Measurements from ENCODE around the gene ZP1. TPM values are rescaled to one million over a fixed set of nuclear protein-coding genes. Genes with fewer than 3 reads are reported as not detected.
A peak's percentile ranks its signal among the peaks of the same experiment; 100 is the strongest.
"Not testable (repeated sequence)": the region's sequence is repeated elsewhere in the genome, so short reads cannot be mapped to it uniquely, and the experiment has no call there.

The ZP1 gene
- total RNA-seq, 4 donors from 2014 or later, result 0.94 to 5.5 TPM; not detected in 2

- H3K4me1 ChIP-seq, result peaks cover 24% of the 10 kb centered on the region
- peaks cover 77% of the 10 kb centered on the region for H3K36me3 ChIP-seq
- WGBS, result 65% methylated on average over 9 of the region's 13 CpGs
- no peak overlapping the region for H3K4me3 ChIP-seq
- no peaks in the 10 kb centered on the region for H3K9me3 ChIP-seq
- TF ChIP-seq EP300 (IDR thresholded peaks at IDR 0.05) (no peak), POLR2AphosphoS5 (IDR thresholded peaks at IDR 0.05) (no peak), POLR2A (IDR thresholded peaks at IDR 0.05) (no peak)
- H3K27ac ChIP-seq, result no peak overlapping the region
- no peak for DNase-seq (ENCODE audit: low spot score in 2 of 2)
- no peaks in the 10 kb centered on the region for H3K27me3 ChIP-seq
Observed at GRCh38 chr11:60900673-60901404, 33.5 kb downstream of the ZP1 start.

- DNase-seq (ENCODE audit: low spot score in 2 of 2), result no peak
- no peaks in the 10 kb centered on the region for H3K9me3 ChIP-seq
- WGBS, result 90% methylated on average over 11 of the region's 11 CpGs
- peaks cover 32% of the 10 kb centered on the region for H3K4me1 ChIP-seq
- H3K27me3 ChIP-seq, result no peaks in the 10 kb centered on the region
- H3K4me3 ChIP-seq, result no peak overlapping the region
- H3K27ac ChIP-seq, result no peak overlapping the region
- peaks cover 59% of the 10 kb centered on the region for H3K36me3 ChIP-seq
- TF ChIP-seq POLR2A (IDR thresholded peaks at IDR 0.05), result no peak
- no peak for TF ChIP-seq CTCF (IDR thresholded peaks at IDR 0.05)
- no peak for TF ChIP-seq EP300 (IDR thresholded peaks at IDR 0.05)
- no peak for TF ChIP-seq POLR2AphosphoS5 (IDR thresholded peaks at IDR 0.05)
Observed at GRCh38 chr11:60902625-60903024, 35.3 kb downstream of the ZP1 start.

- no peaks in the 10 kb centered on the region for H3K27me3 ChIP-seq
- H3K27ac ChIP-seq, result peak overlapping the region; percentile 93
- H3K4me3 ChIP-seq, result peak overlapping the region; percentile 81
- TF ChIP-seq POLR2A (IDR thresholded peaks at IDR 0.05) (no peak), POLR2AphosphoS5 (IDR thresholded peaks at IDR 0.05) (no peak), EP300 (IDR thresholded peaks at IDR 0.05) (no peak)
- H3K36me3 ChIP-seq, result peaks cover 37% of the 10 kb centered on the region
- H3K9me3 ChIP-seq, result no peaks in the 10 kb centered on the region
- 31% methylated on average over 6 of the region's 6 CpGs for whole genome bisulfite sequencing
- DNase-seq (ENCODE audit: low spot score in 2 of 2), result no peak
- peaks cover 32% of the 10 kb centered on the region for H3K4me1 ChIP-seq
Observed at GRCh38 chr11:60905047-60905446, 37.7 kb downstream of the ZP1 start.

- DNase-seq (ENCODE audit: low spot score in 2 of 2), result no peak
- Histone ChIP-seq H3K36me3 (peaks cover 31% of the 10 kb centered on the region), H3K27me3 (no peaks in the 10 kb centered on the region), H3K4me1 (peaks cover 32% of the 10 kb centered on the region), H3K27ac (peak overlapping the region; percentile 93), H3K4me3 (peak overlapping the region; percentile 81), H3K9me3 (no peaks in the 10 kb centered on the region)
- WGBS, result 4% methylated on average over 13 of the region's 16 CpGs
- no peak for TF ChIP-seq EP300 (IDR thresholded peaks at IDR 0.05)
- no peak for TF ChIP-seq CTCF (IDR thresholded peaks at IDR 0.05)
- no peak for TF ChIP-seq POLR2A (IDR thresholded peaks at IDR 0.05)
- TF ChIP-seq POLR2AphosphoS5 (IDR thresholded peaks at IDR 0.05), result no peak
Observed at GRCh38 chr11:60905551-60906113, 38.3 kb downstream of the ZP1 start.

GRCh38 chr11:60906132-60906972 lies 39.0 kb downstream of the ZP1 start, which contains the start of gene PRPF19:
Gene PRPF19 (minus strand): TSS chr11:60906585. CDS start chr11:60906382, 203 bp downstream.
- Histone ChIP-seq H3K36me3 (peaks cover 24% of the 10 kb centered on the region), H3K9me3 (no peaks in the 10 kb centered on the region), H3K4me3 (peak within 1 kb of the TSS; percentile 81), H3K27me3 (no peaks in the 10 kb centered on the region), H3K4me1 (peaks cover 32% of the 10 kb centered on the region), H3K27ac (peak within 1 kb of the TSS; percentile 93)
- TF ChIP-seq POLR2AphosphoS5 (IDR thresholded peaks at IDR 0.05), result peak in 2 of 3 donors; percentile 45 to 83
- TF ChIP-seq POLR2A (IDR thresholded peaks at IDR 0.05), result no peak
- peak; percentile 98 to 99 for DNase-seq (ENCODE audit: low spot score in 2 of 2)
- WGBS, result under 1% methylated on average over 25 of the region's 75 CpGs

GRCh38 chr11:60908803-60909202 lies 41.5 kb downstream of the ZP1 start:
- peaks cover 36% of the 10 kb centered on the region for H3K4me1 ChIP-seq
- no peak for DNase-seq (ENCODE audit: low spot score in 2 of 2)
- no peak overlapping the region for H3K4me3 ChIP-seq
- no peak overlapping the region for H3K27ac ChIP-seq
- no peaks in the 10 kb centered on the region for H3K27me3 ChIP-seq
- TF ChIP-seq EP300 (IDR thresholded peaks at IDR 0.05), result no peak
- TF ChIP-seq CTCF (IDR thresholded peaks at IDR 0.05), result no peak
- TF ChIP-seq POLR2AphosphoS5 (IDR thresholded peaks at IDR 0.05), result no peak
- TF ChIP-seq POLR2A (IDR thresholded peaks at IDR 0.05), result no peak
- whole genome bisulfite sequencing, result 0% methylated on average over 1 of the region's 1 CpG
- no peaks in the 10 kb centered on the region for H3K36me3 ChIP-seq
- H3K9me3 ChIP-seq, result no peaks in the 10 kb centered on the region

GRCh38 chr11:60909680-60910280 lies 42.4 kb downstream of the ZP1 start:
- DNase-seq (ENCODE audit: low spot score in 2 of 2), result peak; percentile 4 to 50
- H3K4me1 ChIP-seq, result peaks cover 31% of the 10 kb centered on the region
- WGBS, result 69% methylated on average over 3 of the region's 3 CpGs
- H3K4me3 ChIP-seq, H3K27me3 ChIP-seq, H3K27ac ChIP-seq, H3K36me3 ChIP-seq, H3K9me3 ChIP-seq: not testable (repeated sequence)
